GM06990 (cell line): ENCODE measurements around the gene STXBP1.

Source experiments
- DNase-seq: peaks from one replicate; pipeline ENCODE4 v3.0.0-alpha.2; 2011; ENCODE audit not compliant: insufficient read length; ENCODE audit errors: extremely low read depth
- H3K27me3 ChIP-seq: replicated peaks from 2 replicates; pipeline ENCODE4 v1.6.0; 2011; ENCODE audit warnings: low read length; ENCODE audit not compliant: control insufficient read depth, insufficient read depth
- H3K36me3 ChIP-seq: 2 replicates; pipeline ENCODE4 v1.5.1; 2011; ENCODE audit warnings: low read length; ENCODE audit not compliant: control insufficient read depth, insufficient read depth
- H3K4me3 ChIP-seq: replicated peaks from 2 replicates; pipeline ENCODE4 v1.5.1; 2011; ENCODE audit warnings: low read depth, mild to moderate bottlenecking, control low read depth, low read length
- CTCF ChIP-seq: IDR thresholded peaks from 2 replicates; pipeline ENCODE4 v1.5.1; 2011; ENCODE audit warnings: low read length, control low read depth, mild to moderate bottlenecking, inconsistent platforms; ENCODE audit not compliant: insufficient read depth, poor library complexity, severe bottlenecking

Gene STXBP1

GRCh38 chr9:127700594-127701255 is 88.6 kb downstream of the STXBP1 start:
- no peaks in the 10 kb centered on the region for H3K36me3 ChIP-seq
- H3K27me3 ChIP-seq = no peaks in the 10 kb centered on the region
- no peak for TF ChIP-seq CTCF
- no peak overlapping the region for H3K4me3 ChIP-seq
- DNase-seq = no peak

GRCh38 chr9:127703289-127703946 is 91.3 kb downstream of the STXBP1 start:
- no peaks in the 10 kb centered on the region for H3K27me3 ChIP-seq
- no peaks in the 10 kb centered on the region for H3K36me3 ChIP-seq
- no peak overlapping the region for H3K4me3 ChIP-seq
- no peak for TF ChIP-seq CTCF
- no peak for DNase-seq

- no peak for DNase-seq
- H3K27me3 ChIP-seq = no peaks in the 10 kb centered on the region
- no peak for TF ChIP-seq CTCF
Observed at GRCh38 chr9:127705577-127706379, 93.7 kb downstream of the STXBP1 start.

GRCh38 chr9:127706836-127707241 is 94.8 kb downstream of the STXBP1 start, which contains the start of gene CFAP157:
TSS of gene CFAP157 (plus strand) at chr9:127706988. CDS start at chr9:127707032, 44 bp downstream.
- H3K27me3 ChIP-seq = no peaks in the 10 kb centered on the region
- no peak for TF ChIP-seq CTCF
- no peak for DNase-seq
- H3K4me3 ChIP-seq = no peak within 1 kb of the TSS
- no peaks in the 10 kb centered on the region for H3K36me3 ChIP-seq

More at GRCh38 chr9:127705577-127706379, 93.7 kb downstream of the STXBP1 start:
- Histone ChIP-seq H3K4me3 (no peak overlapping the region), H3K36me3 (no peaks in the 10 kb centered on the region)

GRCh38 chr9:127707766-127708165 is 95.7 kb downstream of the STXBP1 start:
- no peaks in the 10 kb centered on the region for H3K27me3 ChIP-seq
- TF ChIP-seq CTCF = peak; percentile 44
- H3K4me3 ChIP-seq = no peak overlapping the region
- no peaks in the 10 kb centered on the region; the same call in 1 of the 2 replicates for H3K36me3 ChIP-seq
- DNase-seq = no peak
